ENCODE measurements around the gene SERTM2.
"Not testable (repeated sequence)": the region's sequence is repeated elsewhere in the genome, so short reads cannot be mapped to it uniquely, and the experiment has no call there.

Gene SERTM2

DNA sequence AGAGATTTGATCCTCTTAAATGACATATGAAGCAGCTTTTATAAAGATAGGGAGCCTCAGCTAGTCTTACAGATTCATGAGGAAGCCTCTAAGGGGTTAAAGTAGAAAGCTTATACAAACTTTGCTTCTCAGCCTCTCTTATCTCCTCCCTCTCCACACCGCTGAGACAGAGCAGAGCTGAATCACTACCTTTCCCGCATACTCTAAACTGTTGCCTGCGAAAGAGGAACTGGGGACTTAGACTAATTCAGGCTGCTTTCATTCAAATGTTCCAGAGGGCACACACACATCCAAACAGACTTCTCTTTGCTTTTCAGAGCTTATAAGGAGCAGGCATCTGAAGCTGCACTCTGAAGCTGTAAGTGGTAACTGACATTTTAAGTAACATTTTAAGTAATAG lies at the start of gene SERTM2:
TSS of gene SERTM2 (plus strand) at position 169 of the 400 bp plus-strand sequence. CDS start 7,213 bp downstream, outside the sequence.
- DNase-seq = peak; percentile 81

GRCh38 chrX:111465669-111466068 lies 45.8 kb upstream of the SERTM2 start:
- DNase-seq = no peak

DNA sequence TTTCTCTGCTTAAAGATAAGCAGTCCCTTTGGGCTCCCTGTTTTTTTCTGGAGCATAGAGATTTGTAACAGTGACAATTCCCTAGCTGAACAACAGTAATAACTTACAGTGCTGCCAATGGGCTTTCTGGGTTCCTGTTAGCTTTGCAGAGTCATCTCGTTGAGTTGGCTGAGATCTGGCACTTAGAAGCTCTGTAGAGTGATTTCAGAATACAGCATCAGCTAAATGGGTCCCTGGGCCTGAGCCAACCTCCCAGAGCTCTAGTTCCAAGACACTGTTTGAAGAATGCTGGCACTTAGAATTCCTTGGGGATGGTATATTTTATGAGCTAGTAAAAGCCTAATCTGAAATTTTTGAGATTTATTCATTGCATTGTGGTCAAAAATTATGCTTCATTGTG lies 43.5 kb upstream of the SERTM2 start:
- no peak for DNase-seq

DNA sequence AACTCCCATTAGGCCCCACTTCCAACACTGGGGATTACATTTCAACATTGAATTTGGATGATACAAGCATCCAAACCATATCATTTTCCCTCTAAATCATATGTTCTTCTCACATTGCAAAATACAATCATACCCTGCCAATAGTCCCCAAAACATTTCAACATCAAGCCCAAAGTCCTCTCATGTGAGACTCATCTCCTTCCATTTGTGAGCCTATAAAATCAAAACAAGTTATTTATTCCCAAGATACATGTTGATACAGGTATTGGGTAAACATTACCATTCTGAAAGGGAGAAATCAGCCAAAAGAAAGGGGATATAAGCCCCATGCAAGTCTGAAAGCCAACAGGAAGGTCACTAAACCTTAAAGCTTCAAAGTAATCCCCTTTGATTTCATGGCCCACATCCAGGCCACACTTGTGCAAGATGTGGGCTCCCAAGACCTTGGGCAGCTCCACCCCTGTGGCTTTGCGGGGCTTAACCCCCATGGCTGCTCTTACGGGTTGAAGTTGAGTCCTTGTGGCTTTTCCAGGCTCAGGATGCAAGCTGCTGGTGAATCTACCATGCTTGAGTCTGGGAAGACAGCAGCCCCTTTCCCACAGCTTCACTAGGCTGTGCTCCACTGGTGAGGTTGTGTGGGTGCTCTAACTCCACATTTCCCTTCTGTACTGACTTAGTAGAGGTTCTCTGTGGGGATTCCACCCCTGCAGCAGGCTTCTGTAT lies 40.6 kb upstream of the SERTM2 start:
- DNase-seq = no peak

DNA sequence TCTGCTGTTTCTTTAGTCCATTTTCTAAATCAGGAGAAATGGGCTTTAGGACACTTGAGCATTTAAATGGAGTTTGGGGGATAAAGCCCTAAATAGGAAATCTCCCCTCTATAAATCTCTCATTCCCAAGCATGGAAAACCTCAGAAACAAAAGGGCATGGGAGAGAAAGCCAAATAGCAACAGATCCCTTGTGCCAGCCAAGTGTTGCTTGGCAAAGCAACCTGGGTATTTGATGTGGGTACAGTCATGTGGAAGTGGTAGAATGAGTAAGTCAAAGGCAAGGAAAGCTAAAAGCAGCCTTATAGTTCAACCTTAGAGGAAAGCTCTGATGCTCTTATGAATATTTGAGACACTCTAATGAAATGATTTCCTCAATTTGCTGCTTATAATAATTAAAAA lies 29.5 kb upstream of the SERTM2 start:
- DNase-seq = no peak

GRCh38 chrX:111483135-111483534 lies 28.3 kb upstream of the SERTM2 start:
- no peak for DNase-seq

- DNase-seq = no peak
These were observed 27.6 kb upstream of the SERTM2 start for GRCh38 chrX:111483881-111484280.

DNA sequence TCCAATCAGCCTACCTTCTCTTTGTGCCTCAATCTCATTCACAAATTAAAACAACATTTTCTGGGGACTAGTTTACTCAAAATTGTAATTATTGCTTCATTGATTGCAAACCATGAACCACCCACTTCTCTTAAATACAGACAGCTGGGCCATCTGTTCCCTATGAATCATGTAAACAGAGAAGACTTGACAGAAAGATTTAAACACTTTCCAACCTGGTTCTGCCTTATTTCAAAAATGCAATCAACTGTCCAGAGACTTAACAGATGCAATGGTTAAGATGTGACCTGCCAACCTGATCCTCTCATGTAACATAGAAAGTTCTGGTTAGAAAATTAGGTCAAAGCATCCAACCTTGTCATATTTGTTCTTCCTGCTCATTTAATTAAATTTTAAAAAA lies 20.8 kb upstream of the SERTM2 start:
- DNase-seq = peak; percentile 3

GRCh38 chrX:111492085-111492484 lies 19.4 kb upstream of the SERTM2 start:
- DNase-seq = no peak

DNA sequence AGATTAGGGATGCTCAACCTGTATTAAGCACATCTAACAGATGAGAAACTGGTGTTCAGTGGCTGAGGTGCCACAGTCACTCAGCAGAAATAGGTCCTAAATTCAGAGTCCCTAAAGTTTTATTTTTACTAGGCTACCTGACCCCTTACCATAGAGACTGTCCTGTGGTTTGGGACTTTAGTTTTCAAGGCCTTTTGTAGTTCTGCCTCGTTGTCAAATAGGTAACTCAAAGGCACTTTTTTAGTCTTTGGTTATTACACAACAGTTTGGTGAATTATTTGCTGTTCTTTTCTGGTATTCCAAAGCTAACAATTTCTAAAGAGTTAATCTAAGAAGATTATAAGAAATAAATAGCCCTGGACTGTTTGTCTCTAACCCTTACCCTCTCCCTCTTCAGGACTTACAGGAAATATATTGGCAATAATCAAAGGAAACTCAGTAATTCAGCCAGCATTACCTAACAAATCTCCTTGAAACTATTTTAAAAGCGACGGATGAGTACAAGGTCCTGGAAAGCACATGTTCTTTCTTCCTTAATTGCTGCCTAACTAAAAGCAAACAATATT lies 12.8 kb upstream of the SERTM2 start:
- DNase-seq = no peak

GRCh38 chrX:111503485-111503993 lies 7.9 kb upstream of the SERTM2 start:
- DNase-seq = no peak

- peak; percentile 1 for DNase-seq
These were observed 6.5 kb upstream of the SERTM2 start for GRCh38 chrX:111504941-111505340.

DNA sequence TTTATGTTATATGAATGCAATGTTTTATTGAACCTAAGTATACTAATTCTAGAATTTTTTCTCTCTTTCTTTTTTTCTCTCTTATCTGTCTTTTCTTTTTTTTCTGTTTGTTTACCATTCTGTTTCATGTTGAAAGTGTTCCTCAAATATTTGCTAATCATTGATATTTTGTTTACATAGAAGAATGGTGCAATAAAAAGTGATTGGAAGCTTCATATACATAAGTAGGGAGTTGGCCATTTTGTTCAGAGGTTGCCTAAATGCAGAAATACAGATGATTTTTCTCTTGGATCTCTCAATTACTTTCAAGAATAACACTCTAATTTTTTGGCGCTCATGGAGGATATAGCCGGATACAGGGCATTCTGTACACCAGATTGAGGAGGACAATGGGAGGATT lies 5.7 kb upstream of the SERTM2 start:
- DNase-seq = no peak

DNA sequence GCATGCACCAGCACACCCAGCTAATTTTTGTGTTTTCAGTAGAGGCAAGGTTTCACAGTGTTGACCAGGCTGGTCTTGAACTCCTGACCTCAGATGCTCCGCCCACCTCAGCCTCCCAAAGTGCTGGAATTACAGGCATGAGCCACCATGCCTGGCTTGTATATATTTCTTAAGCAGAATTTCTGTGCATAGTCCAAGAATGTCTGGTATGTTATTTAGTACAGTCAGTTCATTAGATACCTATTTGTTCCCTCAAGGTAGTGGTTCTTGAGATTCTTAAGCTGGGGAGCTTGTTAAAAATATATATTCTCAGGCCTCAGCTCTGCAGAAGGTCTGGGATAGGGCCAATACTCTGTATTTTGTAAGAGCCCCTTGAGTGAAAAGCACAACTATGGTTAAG lies 4.6 kb upstream of the SERTM2 start:
- no peak for DNase-seq

- DNase-seq = no peak
These were observed 3.5 kb upstream of the SERTM2 start for GRCh38 chrX:111507933-111508332.

- no peak for DNase-seq
These were observed 3.9 kb downstream of the SERTM2 start for GRCh38 chrX:111515298-111515697.

- DNase-seq = no peak
These were observed 7.2 kb downstream of the SERTM2 start for GRCh38 chrX:111518667-111519066.

- peak; percentile 55 for DNase-seq
These were observed 7.8 kb downstream of the SERTM2 start for GRCh38 chrX:111519215-111519614.

GRCh38 chrX:111520506-111520905 lies 9.1 kb downstream of the SERTM2 start:
- DNase-seq = no peak

DNA sequence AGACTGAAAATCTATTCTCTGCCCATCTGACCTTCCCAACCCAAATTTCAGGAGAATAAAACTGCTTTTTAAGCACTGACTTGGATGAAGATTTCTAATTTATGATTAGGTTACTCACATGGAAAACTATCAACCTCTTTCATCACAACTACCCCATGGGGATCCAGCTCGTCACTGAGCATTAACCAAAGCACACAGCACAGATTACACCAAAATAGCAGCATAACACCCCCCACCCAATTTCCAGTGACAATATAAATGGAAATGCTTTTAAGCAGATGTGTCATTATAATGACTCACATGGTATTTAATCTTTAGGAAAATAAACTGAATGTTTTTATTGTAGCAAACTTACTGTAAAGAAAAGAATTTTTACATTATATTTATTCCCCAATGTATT lies 9.7 kb downstream of the SERTM2 start:
- DNase-seq = no peak

DNA sequence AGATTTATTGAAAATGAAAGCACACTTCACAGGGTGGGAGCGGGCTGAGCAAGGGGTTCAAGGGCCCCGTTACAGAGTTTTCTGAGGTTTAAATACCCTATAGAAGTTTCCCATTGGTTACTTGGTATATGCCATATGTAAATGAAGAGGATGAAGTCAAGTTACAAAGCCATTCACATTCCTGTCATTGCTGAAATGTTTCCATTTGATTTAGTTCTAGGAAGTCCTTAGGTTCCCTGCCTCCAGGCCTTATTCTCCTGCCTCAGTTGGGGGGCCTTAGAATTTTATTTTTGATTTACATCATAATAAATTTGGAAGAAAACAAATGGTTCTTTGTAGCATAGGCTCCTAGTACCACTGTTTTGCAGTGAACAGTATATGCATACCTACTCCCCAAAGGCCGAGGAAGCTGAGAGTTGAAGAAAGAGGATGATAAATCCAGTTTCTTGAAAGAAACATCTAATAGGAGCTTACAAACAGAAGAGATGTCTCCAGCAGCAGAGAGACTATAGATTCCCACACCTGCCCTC lies 31.8 kb downstream of the SERTM2 start:
- DNase-seq = no peak

GRCh38 chrX:111549235-111549634 lies 37.8 kb downstream of the SERTM2 start:
- not testable (repeated sequence) for DNase-seq

DNA sequence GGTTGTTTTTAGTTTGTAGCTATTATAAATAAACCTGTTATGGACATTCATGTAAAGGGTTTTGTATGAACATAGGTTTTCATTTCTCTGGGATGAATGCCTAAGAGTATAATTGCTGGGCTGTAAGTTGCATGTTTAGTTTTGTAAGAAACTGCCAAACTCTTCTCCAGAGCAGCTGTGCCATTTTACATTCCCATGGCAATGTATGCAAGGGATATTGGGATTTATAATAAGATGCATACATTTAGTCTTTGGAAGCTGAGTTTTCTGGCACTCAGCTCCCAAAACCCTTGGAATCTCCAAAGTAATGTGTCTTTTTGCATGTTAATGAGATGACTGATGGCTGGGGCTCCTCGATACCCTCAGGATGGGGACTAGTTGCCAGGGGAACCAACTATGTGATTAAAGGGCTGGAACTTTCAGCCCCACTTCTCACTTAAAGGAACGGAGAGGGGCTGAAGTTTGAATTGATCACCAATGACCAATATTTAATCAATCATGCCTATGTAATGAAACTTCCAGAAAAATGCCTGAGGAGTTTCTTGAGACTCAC lies 44.0 kb downstream of the SERTM2 start:
- DNase-seq = no peak

GRCh38 chrX:111560801-111561200 lies 49.4 kb downstream of the SERTM2 start:
- no peak for DNase-seq

Measured in hematopoietic multipotent progenitor cell treated with erythropoietin and hydrocortisone succinate and interleukin-3 and kit ligand, for 4 days (in vitro differentiated cells).